ENCODE measurements around the gene G6PC1.
"Not testable (repeated sequence)": the region's sequence is repeated elsewhere in the genome, so short reads cannot be mapped to it uniquely, and the experiment has no call there.

The G6PC1 gene

DNA sequence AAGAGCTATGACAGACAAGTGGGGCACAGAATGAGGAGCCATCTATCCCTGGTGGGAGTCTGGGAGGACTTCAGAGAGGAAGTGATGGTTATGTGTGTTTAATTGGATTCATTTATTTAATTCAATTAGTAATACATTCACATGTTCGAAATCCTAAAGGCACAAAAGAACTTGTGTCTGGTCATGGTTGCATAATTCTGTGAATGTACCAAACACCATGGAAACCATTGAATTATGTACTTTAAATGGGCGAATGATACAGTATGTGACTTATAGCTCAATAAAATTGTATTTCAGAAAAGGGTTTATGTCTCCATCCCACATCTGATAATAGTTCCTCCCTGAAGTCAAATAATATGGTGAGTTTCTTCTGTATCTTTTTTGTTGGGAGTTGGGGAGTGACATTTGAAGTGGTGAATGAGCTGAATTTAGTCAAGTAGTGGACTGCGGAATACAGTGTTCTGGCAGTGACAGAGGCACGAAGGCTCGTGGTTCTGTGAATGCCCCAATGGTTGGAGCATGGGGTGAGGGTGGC, 19.8 kb upstream of the G6PC1 start:
- H3K79me1 ChIP-seq (ENCODE audit: low read length) = no peaks in the 10 kb centered on the region

DNA sequence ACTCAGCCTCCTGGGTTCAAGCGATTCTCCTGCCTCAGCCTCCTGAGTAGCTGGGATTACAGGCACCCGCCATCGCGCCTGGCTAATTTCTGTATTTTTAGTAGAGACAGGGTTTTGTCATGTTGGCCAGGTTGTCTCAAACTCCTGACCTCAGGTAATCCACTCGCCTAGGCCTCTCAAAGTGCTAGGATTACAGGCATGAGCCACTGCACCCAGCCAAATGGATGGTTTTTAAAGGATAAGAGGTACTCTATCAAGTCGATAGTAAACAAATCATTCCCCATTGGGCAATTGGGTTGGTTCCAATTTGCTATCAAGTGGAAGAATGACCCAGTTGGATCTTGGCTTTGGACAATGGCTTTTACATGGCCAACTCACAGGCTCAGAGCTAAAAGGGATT, 18.9 kb upstream of the G6PC1 start:
- not testable (repeated sequence) for DNase-seq; H4K12ac ChIP-seq (ENCODE audit: low read depth, low read length); H2BK12ac ChIP-seq (ENCODE audit: low read length); H3K9me3 ChIP-seq (ENCODE audit: insufficient read depth, low read depth, low read length); H3K9ac ChIP-seq (ENCODE audit: low read length); H3K79me2 ChIP-seq (ENCODE audit: control insufficient read depth, insufficient read depth, low read length, poor library complexity); H3K79me1 ChIP-seq (ENCODE audit: low read length); H4K8ac ChIP-seq (ENCODE audit: low read depth, low read length); H3K4ac ChIP-seq (ENCODE audit: low read depth, low read length); H3K36me3 ChIP-seq (ENCODE audit: control insufficient read depth in 1 of 2, insufficient read depth in 2 of 2, low read length in 2 of 2); H4K91ac ChIP-seq (ENCODE audit: low read depth, low read length); H3K18ac ChIP-seq (ENCODE audit: low read length); H3K14ac ChIP-seq (ENCODE audit: low read length); H2AK5ac ChIP-seq (ENCODE audit: low read length); H2BK5ac ChIP-seq (ENCODE audit: low read depth, low read length, poor library complexity); H3K23ac ChIP-seq (ENCODE audit: low read length); H2AFZ ChIP-seq (ENCODE audit: insufficient read depth, low read length, poor library complexity); H3K4me1 ChIP-seq (ENCODE audit: control insufficient read depth in 1 of 2, insufficient read depth in 2 of 2, low read length in 2 of 2); H2BK120ac ChIP-seq (ENCODE audit: insufficient read depth, low read length, poor library complexity); H3K27ac ChIP-seq (ENCODE audit: low read depth, low read length); H3K4me3 ChIP-seq (ENCODE audit: low read depth, low read length); H3K4me2 ChIP-seq (ENCODE audit: low read length); H3K27me3 ChIP-seq (ENCODE audit: insufficient read depth, low read length)
- WGBS (ENCODE audit: extremely low coverage, insufficient coverage, insufficient read length) = no CpG with 5 or more reads among the region's 6 CpGs

More for the DNA sequence above, 19.8 kb upstream of the G6PC1 start:
- Histone ChIP-seq H3K79me2 (ENCODE audit: control insufficient read depth, insufficient read depth, low read length, poor library complexity) (no peaks in the 10 kb centered on the region), H3K18ac (ENCODE audit: low read length) (no peak overlapping the region), H2AK5ac (ENCODE audit: low read length) (no peak overlapping the region), H3K36me3 (ENCODE audit: control insufficient read depth in 1 of 2, insufficient read depth in 2 of 2, low read length in 2 of 2) (no peaks in the 10 kb centered on the region), H3K9ac (ENCODE audit: low read length) (no peak overlapping the region), H4K91ac (ENCODE audit: low read depth, low read length) (no peak overlapping the region), H3K4ac (ENCODE audit: low read depth, low read length) (no peak overlapping the region), H3K23ac (ENCODE audit: low read length) (no peak overlapping the region), H3K4me1 (ENCODE audit: control insufficient read depth in 1 of 2, insufficient read depth in 2 of 2, low read length in 2 of 2) (peaks cover 0 to 5% of the 10 kb centered on the region in 2 experiments), H3K4me3 (ENCODE audit: low read depth, low read length) (no peak overlapping the region), H3K14ac (ENCODE audit: low read length) (no peak overlapping the region), H3K27me3 (ENCODE audit: insufficient read depth, low read length) (peaks cover 2% of the 10 kb centered on the region), H2BK5ac (ENCODE audit: low read depth, low read length, poor library complexity) (no peak overlapping the region), H3K27ac (ENCODE audit: low read depth, low read length) (no peak overlapping the region), H2BK120ac (ENCODE audit: insufficient read depth, low read length, poor library complexity) (no peak overlapping the region), H3K9me3 (ENCODE audit: insufficient read depth, low read depth, low read length) (no peaks in the 10 kb centered on the region), H4K8ac (ENCODE audit: low read depth, low read length) (no peak overlapping the region), H2AFZ (ENCODE audit: insufficient read depth, low read length, poor library complexity) (no peak overlapping the region), H3K4me2 (ENCODE audit: low read length) (no peak overlapping the region), H4K12ac (ENCODE audit: low read depth, low read length) (no peak overlapping the region), H2BK12ac (ENCODE audit: low read length) (no peak overlapping the region)
- no peak for DNase-seq
- WGBS (ENCODE audit: extremely low coverage, insufficient coverage, insufficient read length) = no CpG with 5 or more reads among the region's 5 CpGs

DNA sequence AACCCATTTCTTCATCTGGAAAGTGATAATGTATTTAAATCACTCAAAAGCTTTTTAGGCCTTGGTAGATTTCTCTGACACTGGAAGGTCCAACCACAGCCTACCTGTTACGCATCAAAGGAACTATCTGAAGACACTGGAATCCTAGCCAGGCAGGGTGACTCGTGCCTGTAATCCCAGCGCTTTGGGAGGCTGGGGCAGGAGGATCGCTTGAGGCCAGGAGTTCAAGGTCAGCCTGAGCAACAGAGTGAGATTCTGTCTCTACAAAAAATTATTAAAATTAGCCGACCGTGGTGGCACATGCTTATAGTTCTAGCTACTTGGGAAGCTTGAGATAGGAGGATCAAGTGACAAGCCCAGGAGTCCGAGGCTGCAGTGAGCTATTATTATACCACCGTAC, 18.4 kb upstream of the G6PC1 start:
- no peaks in the 10 kb centered on the region for H3K9me3 ChIP-seq (ENCODE audit: insufficient read depth, low read depth, low read length)
- H3K4me2 ChIP-seq (ENCODE audit: low read length) = no peak overlapping the region
- no peak overlapping the region for H3K4ac ChIP-seq (ENCODE audit: low read depth, low read length)
- H2BK12ac ChIP-seq (ENCODE audit: low read length) = no peak overlapping the region
- H3K23ac ChIP-seq (ENCODE audit: low read length) = no peak overlapping the region
- no peak overlapping the region for H3K4me3 ChIP-seq (ENCODE audit: low read depth, low read length)
- no peaks in the 10 kb centered on the region for H3K79me2 ChIP-seq (ENCODE audit: control insufficient read depth, insufficient read depth, low read length, poor library complexity)
- no peak overlapping the region for H2AK5ac ChIP-seq (ENCODE audit: low read length)
- H2BK5ac ChIP-seq (ENCODE audit: low read depth, low read length, poor library complexity) = no peak overlapping the region
- WGBS (ENCODE audit: extremely low coverage, insufficient coverage, insufficient read length) = no CpG with 5 or more reads among the region's 8 CpGs
- no peaks in the 10 kb centered on the region for H3K79me1 ChIP-seq (ENCODE audit: low read length)
- no peak overlapping the region for H3K27ac ChIP-seq (ENCODE audit: low read depth, low read length)
- H3K14ac ChIP-seq (ENCODE audit: low read length) = no peak overlapping the region
- no peak overlapping the region for H3K18ac ChIP-seq (ENCODE audit: low read length)
- DNase-seq = no peak
- peaks cover 2% of the 10 kb centered on the region for H3K27me3 ChIP-seq (ENCODE audit: insufficient read depth, low read length)
- H3K4me1 ChIP-seq (ENCODE audit: control insufficient read depth in 1 of 2, insufficient read depth in 2 of 2, low read length in 2 of 2) = peaks cover 0 to 5% of the 10 kb centered on the region in 2 experiments
- no peak overlapping the region for H2BK120ac ChIP-seq (ENCODE audit: insufficient read depth, low read length, poor library complexity)
- no peak overlapping the region for H2AFZ ChIP-seq (ENCODE audit: insufficient read depth, low read length, poor library complexity)
- no peak overlapping the region for H4K91ac ChIP-seq (ENCODE audit: low read depth, low read length)
- no peak overlapping the region for H4K12ac ChIP-seq (ENCODE audit: low read depth, low read length)
- H3K9ac ChIP-seq (ENCODE audit: low read length) = no peak overlapping the region
- no peaks in the 10 kb centered on the region for H3K36me3 ChIP-seq (ENCODE audit: control insufficient read depth in 1 of 2, insufficient read depth in 2 of 2, low read length in 2 of 2)
- H4K8ac ChIP-seq (ENCODE audit: low read depth, low read length) = no peak overlapping the region

DNA sequence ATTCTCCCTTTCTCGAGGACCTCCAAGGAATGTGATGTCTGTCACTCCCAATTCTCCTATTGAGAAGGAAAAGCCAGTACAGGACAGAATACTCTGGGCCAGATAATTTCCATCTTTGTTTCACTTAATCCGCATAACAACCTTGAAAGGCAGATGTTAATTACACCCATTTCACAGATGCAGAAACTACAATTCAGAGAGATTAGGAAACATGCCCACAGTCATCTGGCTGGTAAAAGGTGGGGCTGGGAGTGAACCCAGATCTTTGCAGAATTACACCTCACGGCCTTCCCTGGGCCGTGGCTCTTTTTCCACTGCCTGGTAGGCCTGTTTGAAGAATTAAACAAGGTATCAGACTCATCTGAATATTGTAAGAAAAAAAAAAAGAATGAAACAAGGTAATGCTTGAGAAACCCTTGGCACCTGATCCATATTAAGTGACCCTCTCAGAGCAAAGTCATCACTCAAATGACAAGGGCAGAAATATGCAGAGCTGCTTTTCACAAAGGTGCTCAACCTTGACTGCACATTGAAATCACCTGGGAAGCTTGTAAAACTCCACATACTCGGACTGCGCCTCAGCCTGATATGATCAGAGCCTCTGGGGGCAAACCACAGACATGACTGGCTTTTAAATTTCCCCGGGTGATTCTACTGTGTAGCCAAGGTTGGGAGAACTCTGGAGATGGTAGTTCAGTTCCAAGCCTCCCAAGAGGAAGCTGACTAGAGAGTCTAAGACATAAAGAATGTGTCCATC, 16.6 kb upstream of the G6PC1 start:
- Histone ChIP-seq H2BK5ac (ENCODE audit: low read depth, low read length, poor library complexity) (no peak overlapping the region), H2AK5ac (ENCODE audit: low read length) (no peak overlapping the region), H3K4ac (ENCODE audit: low read depth, low read length) (no peak overlapping the region), H2AFZ (ENCODE audit: insufficient read depth, low read length, poor library complexity) (no peak overlapping the region), H4K8ac (ENCODE audit: low read depth, low read length) (no peak overlapping the region), H4K12ac (ENCODE audit: low read depth, low read length) (no peak overlapping the region), H3K36me3 (ENCODE audit: control insufficient read depth in 1 of 2, insufficient read depth in 2 of 2, low read length in 2 of 2) (no peaks in the 10 kb centered on the region), H3K23ac (ENCODE audit: low read length) (no peak overlapping the region), H3K9ac (ENCODE audit: low read length) (no peak overlapping the region), H3K4me1 (ENCODE audit: control insufficient read depth in 1 of 2, insufficient read depth in 2 of 2, low read length in 2 of 2) (no peaks in the 10 kb centered on the region), H3K4me3 (ENCODE audit: low read depth, low read length) (no peak overlapping the region), H2BK12ac (ENCODE audit: low read length) (no peak overlapping the region), H3K27ac (ENCODE audit: low read depth, low read length) (no peak overlapping the region), H3K18ac (ENCODE audit: low read length) (no peak overlapping the region), H3K79me2 (ENCODE audit: control insufficient read depth, insufficient read depth, low read length, poor library complexity) (no peaks in the 10 kb centered on the region), H3K79me1 (ENCODE audit: low read length) (no peaks in the 10 kb centered on the region), H3K27me3 (ENCODE audit: insufficient read depth, low read length) (no peaks in the 10 kb centered on the region), H4K91ac (ENCODE audit: low read depth, low read length) (no peak overlapping the region), H2BK120ac (ENCODE audit: insufficient read depth, low read length, poor library complexity) (no peak overlapping the region), H3K4me2 (ENCODE audit: low read length) (no peak overlapping the region), H3K14ac (ENCODE audit: low read length) (no peak overlapping the region), H3K9me3 (ENCODE audit: insufficient read depth, low read depth, low read length) (no peaks in the 10 kb centered on the region)
- peak; percentile 45 to 54 for DNase-seq
- WGBS (ENCODE audit: extremely low coverage, insufficient coverage, insufficient read length) = no CpG with 5 or more reads among the region's 7 CpGs

Data from trophoblast cell (in vitro differentiated cells and primary cell).